ENCODE results near the gene DTHD1.

- TF ChIP-seq, protein P1, sequence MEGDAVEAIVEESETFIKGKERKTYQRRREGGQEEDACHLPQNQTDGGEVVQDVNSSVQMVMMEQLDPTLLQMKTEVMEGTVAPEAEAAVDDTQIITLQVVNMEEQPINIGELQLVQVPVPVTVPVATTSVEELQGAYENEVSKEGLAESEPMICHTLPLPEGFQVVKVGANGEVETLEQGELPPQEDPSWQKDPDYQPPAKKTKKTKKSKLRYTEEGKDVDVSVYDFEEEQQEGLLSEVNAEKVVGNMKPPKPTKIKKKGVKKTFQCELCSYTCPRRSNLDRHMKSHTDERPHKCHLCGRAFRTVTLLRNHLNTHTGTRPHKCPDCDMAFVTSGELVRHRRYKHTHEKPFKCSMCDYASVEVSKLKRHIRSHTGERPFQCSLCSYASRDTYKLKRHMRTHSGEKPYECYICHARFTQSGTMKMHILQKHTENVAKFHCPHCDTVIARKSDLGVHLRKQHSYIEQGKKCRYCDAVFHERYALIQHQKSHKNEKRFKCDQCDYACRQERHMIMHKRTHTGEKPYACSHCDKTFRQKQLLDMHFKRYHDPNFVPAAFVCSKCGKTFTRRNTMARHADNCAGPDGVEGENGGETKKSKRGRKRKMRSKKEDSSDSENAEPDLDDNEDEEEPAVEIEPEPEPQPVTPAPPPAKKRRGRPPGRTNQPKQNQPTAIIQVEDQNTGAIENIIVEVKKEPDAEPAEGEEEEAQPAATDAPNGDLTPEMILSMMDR (conservative IDR thresholded peaks at IDR 0.05; ENCODE audit: low read depth, low read length): no peak
- no peak for TF ChIP-seq EZH2 (IDR thresholded peaks at IDR 0.05; ENCODE audit: borderline replicate concordance, low read depth, low read length, poor library complexity, severe bottlenecking)
Observed at GRCh38 chr4:36273276-36273675, 8.1 kb upstream of the DTHD1 start.

Measured in A673 (cell line).